ENCODE results near the gene RALGPS2. TPM values are rescaled to one million over a fixed set of nuclear protein-coding genes. Genes with fewer than 3 reads are reported as not detected.

The RALGPS2 gene
- total and polyA plus RNA-seq, 2 experiments from 2014 or later = 18.1 to 49.6 TPM

DNA sequence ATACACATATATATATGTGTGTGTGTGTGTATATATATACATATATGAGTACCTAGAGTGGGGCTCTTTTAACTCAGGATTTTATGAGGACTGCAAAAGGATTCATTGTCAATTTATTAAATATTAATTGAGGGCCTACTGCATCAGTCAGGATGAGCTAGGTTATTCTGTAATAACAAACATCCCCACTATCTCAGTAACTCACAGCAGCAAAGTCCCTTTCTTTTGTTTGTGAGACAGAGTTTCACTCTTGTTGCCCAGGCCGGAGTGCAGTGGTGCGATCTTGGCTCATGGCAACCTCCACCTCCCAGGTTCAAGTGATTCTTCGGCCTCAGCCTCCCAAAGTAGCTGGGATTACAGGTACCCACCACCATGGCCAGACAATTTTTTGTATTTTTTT is 236.8 kb downstream of the RALGPS2 start:
- Histone ChIP-seq H3F3A (ENCODE audit: insufficient read depth) (no peaks in the 10 kb centered on the region), H2AFZ (no peak overlapping the region), H3K9me3 (ENCODE audit: low read depth) (no peaks in the 10 kb centered on the region), H3K9ac (no peak overlapping the region), H3K27ac (no peak overlapping the region), H3K4me2 (ENCODE audit: unreplicated experiment) (no peak overlapping the region), H3K79me2 (ENCODE audit: insufficient read depth) (no peaks in the 10 kb centered on the region), H3K9me2 (ENCODE audit: insufficient read depth) (no peaks in the 10 kb centered on the region), H3K27me3 (replicated peaks; ENCODE audit: insufficient read depth) (no peaks in the 10 kb centered on the region), H3K4me3 (no peak overlapping the region), H3K36me3 (ENCODE audit: low read depth) (no peaks in the 10 kb centered on the region), H3K4me1 (ENCODE audit: insufficient read depth) (no peaks in the 10 kb centered on the region), H4K20me1 (ENCODE audit: insufficient read depth) (no peaks in the 10 kb centered on the region)
- no peak for DNase-seq
- TF ChIP-seq EZH2phosphoT487 (IDR thresholded peaks at IDR 0.05; ENCODE audit: insufficient read depth, low read depth) (no peak), EZH2 (IDR thresholded peaks at IDR 0.05; ENCODE audit: insufficient read depth, poor library complexity, severe bottlenecking) (no peak)
- in situ Hi-C loops (cut with MboI) = no loop called here
- 82 to 93% methylated on average over 3 of the region's 3 CpGs for WGBS, 2 experiments (ENCODE audit: low coverage in 1 of 2, low lambda C conversion rate in 2 of 2, missing lambda C conversion rate in 2 of 2)

DNA sequence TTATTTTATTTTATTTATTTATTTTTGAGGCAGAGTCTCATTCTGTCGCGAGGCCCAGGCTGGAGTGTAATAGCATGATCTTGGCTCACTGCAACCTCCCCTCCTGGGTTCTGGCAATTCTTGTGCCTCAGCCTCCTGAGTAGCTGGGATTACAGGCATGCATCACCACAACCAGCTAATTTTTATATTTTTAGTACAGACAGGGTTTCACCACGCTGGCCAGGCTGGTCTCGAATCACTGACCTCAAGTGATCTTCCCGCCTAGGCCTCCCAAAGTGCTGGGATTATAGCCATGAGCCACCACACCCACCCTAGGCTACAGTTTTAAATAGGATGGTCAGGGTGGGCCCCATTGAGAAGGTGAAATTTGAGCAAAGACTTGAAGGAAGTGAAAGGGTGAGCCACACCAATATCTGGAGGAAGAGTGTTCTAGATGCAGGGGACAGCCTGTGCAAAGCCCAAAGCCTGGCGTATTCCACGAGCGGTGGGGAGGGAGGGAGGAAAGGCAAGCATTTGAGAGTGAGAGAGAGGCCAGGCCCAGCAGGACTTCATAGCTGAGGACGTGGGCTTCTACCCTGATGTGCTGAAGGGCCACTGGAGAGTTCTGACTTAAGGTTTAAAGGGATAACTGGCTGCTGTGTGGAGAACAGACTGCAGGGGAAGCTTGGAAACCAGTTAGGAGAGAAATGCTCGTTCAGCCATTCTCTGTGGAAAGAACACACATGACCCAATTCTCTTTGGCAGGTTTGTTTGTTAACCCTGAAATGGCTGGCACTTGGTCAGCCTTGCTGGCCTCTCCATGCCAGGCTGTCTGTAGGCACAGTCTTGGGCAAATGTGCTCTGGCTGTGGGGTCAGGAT is 238.0 kb downstream of the RALGPS2 start:
- TF ChIP-seq EZH2 (IDR thresholded peaks at IDR 0.05; ENCODE audit: insufficient read depth, poor library complexity, severe bottlenecking) (no peak), EZH2phosphoT487 (IDR thresholded peaks at IDR 0.05; ENCODE audit: insufficient read depth, low read depth) (no peak)
- Histone ChIP-seq H2AFZ (no peak overlapping the region), H3K27me3 (replicated peaks; ENCODE audit: insufficient read depth) (no peaks in the 10 kb centered on the region), H3K9me3 (ENCODE audit: low read depth) (no peaks in the 10 kb centered on the region), H3K4me3 (no peak overlapping the region), H3K9me2 (ENCODE audit: insufficient read depth) (no peaks in the 10 kb centered on the region), H3K9ac (no peak overlapping the region), H3K4me2 (ENCODE audit: unreplicated experiment) (no peak overlapping the region), H3K36me3 (ENCODE audit: low read depth) (no peaks in the 10 kb centered on the region), H3F3A (ENCODE audit: insufficient read depth) (no peaks in the 10 kb centered on the region), H3K4me1 (ENCODE audit: insufficient read depth) (no peaks in the 10 kb centered on the region), H3K27ac (no peak overlapping the region), H3K79me2 (ENCODE audit: insufficient read depth) (no peaks in the 10 kb centered on the region), H4K20me1 (ENCODE audit: insufficient read depth) (no peaks in the 10 kb centered on the region)
- DNase-seq = no peak
- WGBS, 2 experiments (ENCODE audit: low coverage in 1 of 2, low lambda C conversion rate in 2 of 2, missing lambda C conversion rate in 2 of 2) = 41 to 44% methylated on average over 10 of the region's 10 CpGs
- in situ Hi-C loops (cut with MboI) = no loop called here

DNA sequence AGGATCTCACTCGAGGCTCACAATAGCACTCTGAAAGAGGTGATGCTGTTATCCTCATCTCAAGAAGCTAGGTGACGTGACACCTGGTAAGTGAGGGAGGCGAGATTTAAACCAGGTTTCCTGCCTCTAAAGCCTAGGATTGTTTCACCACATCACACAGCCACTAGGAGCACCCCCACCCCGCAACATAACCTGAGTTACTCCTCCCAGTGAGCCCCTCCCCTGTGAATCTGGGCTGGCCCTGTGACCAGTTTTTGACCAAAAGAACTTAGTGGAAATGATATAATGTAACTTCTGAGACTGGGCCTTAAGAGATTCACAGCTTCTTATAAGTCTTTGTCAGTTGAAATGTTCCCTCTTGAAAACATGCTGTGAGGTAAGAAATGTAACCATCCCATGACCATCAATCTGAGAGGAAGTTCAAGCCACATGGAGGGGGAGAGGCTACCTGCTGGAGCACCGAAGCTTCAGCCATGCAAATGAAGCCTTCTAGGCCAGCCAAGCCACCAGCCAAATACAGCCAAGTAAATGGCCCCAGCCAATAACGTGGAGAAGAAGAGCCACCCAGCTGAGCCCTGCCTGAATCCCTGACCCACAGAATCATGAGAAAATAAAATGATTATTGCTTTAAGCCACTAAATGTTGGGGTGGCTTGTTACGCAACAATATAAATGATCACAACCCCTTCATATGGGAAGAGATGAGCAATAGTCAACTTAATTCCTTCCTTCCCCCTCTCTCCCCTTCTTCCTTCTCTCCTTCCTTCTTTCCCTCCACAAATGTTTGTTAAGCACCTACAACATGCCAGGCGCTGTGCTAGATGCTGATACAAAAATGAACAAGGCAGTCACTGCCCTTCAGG is 239.7 kb downstream of the RALGPS2 start:
- Histone ChIP-seq H3K4me1 (ENCODE audit: insufficient read depth) (no peaks in the 10 kb centered on the region), H3K27me3 (replicated peaks; ENCODE audit: insufficient read depth) (no peaks in the 10 kb centered on the region), H3K9me2 (ENCODE audit: insufficient read depth) (no peaks in the 10 kb centered on the region), H3K36me3 (ENCODE audit: low read depth) (no peaks in the 10 kb centered on the region), H3K79me2 (ENCODE audit: insufficient read depth) (no peaks in the 10 kb centered on the region), H3K4me3 (no peak overlapping the region), H4K20me1 (ENCODE audit: insufficient read depth) (no peaks in the 10 kb centered on the region), H3K9me3 (ENCODE audit: low read depth) (no peaks in the 10 kb centered on the region), H2AFZ (no peak overlapping the region), H3F3A (ENCODE audit: insufficient read depth) (no peaks in the 10 kb centered on the region), H3K27ac (no peak overlapping the region), H3K9ac (no peak overlapping the region), H3K4me2 (ENCODE audit: unreplicated experiment) (no peak overlapping the region)
- DNase-seq = no peak
- WGBS, 2 experiments (ENCODE audit: low coverage in 1 of 2, low lambda C conversion rate in 2 of 2, missing lambda C conversion rate in 2 of 2) = 71 to 77% methylated on average over 8 of the region's 8 CpGs
- in situ Hi-C loops (cut with MboI) = no loop called here
- TF ChIP-seq EZH2phosphoT487 (IDR thresholded peaks at IDR 0.05; ENCODE audit: insufficient read depth, low read depth) = no peak
- no peak for TF ChIP-seq EZH2 (IDR thresholded peaks at IDR 0.05; ENCODE audit: insufficient read depth, poor library complexity, severe bottlenecking)

DNA sequence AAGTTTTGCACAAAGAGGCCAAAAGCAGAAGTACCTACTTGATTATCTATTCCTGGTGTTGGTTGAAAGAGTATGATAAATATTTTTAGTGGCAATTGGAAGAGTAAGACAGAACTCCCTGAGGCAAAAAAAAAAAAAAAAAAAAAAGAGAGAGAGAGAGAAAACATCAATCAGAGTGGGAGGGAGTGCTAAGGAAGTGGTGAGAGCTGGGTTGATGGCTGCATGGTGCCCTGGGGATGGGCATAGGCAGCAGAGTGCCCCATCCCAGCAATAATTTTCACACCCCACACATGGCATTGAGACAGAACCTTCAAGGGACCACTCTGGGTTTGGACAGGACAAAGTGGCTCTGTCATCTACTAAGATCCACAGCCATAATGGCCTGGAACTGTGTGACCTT is 241.3 kb downstream of the RALGPS2 start:
- Histone ChIP-seq H3K4me2 (ENCODE audit: unreplicated experiment) (no peak overlapping the region), H2AFZ (no peak overlapping the region), H3K9me3 (ENCODE audit: low read depth) (no peaks in the 10 kb centered on the region), H3K27ac (no peak overlapping the region), H4K20me1 (ENCODE audit: insufficient read depth) (no peaks in the 10 kb centered on the region), H3K4me1 (ENCODE audit: insufficient read depth) (no peaks in the 10 kb centered on the region), H3K36me3 (ENCODE audit: low read depth) (no peaks in the 10 kb centered on the region), H3K4me3 (no peak overlapping the region), H3K9ac (no peak overlapping the region), H3K79me2 (ENCODE audit: insufficient read depth) (no peaks in the 10 kb centered on the region), H3K9me2 (ENCODE audit: insufficient read depth) (no peaks in the 10 kb centered on the region), H3K27me3 (replicated peaks; ENCODE audit: insufficient read depth) (no peaks in the 10 kb centered on the region), H3F3A (ENCODE audit: insufficient read depth) (no peaks in the 10 kb centered on the region)
- no peak for DNase-seq
- in situ Hi-C loops (cut with MboI) = no loop called here
- TF ChIP-seq EZH2 (IDR thresholded peaks at IDR 0.05; ENCODE audit: insufficient read depth, poor library complexity, severe bottlenecking) = no peak
- no peak for TF ChIP-seq EZH2phosphoT487 (IDR thresholded peaks at IDR 0.05; ENCODE audit: insufficient read depth, low read depth)
